HepG2 (cell line): ENCODE measurements around the gene BLOC1S4. TPM values are rescaled to one million over a fixed set of nuclear protein-coding genes. Genes with fewer than 3 reads are reported as not detected.

Experiments
- ATAC-seq: fragments of 200-7000 bp; cut with Tn5 transposase; 3 replicates; pipeline ENCODE4 v1.9.1; 2020; ENCODE audit warnings: mild to moderate bottlenecking, moderate library complexity
- BruUV-seq: library from RNA; stranded (reverse); fragments of 400-500 nt; replicated peaks from 2 replicates; lab custom pipeline; 2021; lab: Mats Ljungman, UMichigan
- CTCF ChIA-PET: fragments of 300-600 bp; formaldehyde crosslinking; extraction: SDS; loops from one replicate; lab custom pipeline; 2021; ENCODE audit warnings: low total read pairs, inconsistent platforms, low intra/inter-chr PET ratio; lab: Yijun Ruan, JAX
- POLR2A ChIA-PET: fragments of 350-600 bp; sonication (Branson Sonifier 250); formaldehyde crosslinking; loops from one replicate; lab custom pipeline; 2020; ENCODE audit warnings: antibody characterized with exemption, inconsistent platforms; lab: Yijun Ruan, JAX
- DNase-seq: peaks from one replicate; pipeline ENCODE4 v3.0.0-alpha.2; 2015; ENCODE audit warnings: low spot score
- FAIRE-seq: peaks from 3 replicates; lab custom pipeline; 2011; peaks lifted over from hg19 to GRCh38; lab: Jason Lieb, UNC
- H2AFZ ChIP-seq: one replicate; pipeline ENCODE4 v1.6.1; 2011; ENCODE audit warnings: low read length, inconsistent platforms
- H3K27ac ChIP-seq: fragments of 300-600 bp; 3 replicates; pipeline ENCODE4 v1.8.0; 2011; ENCODE audit warnings: mixed run types, mild to moderate bottlenecking, mixed read lengths, low read length, inconsistent platforms; ENCODE audit not compliant: insufficient read depth; ENCODE audit errors: extremely low read length
- H3K27me3 ChIP-seq, 2 experiments: fragments of 200-600 bp in 1 of 2; 2 replicates in 1 of 2; 3 replicates in 1 of 2; pipeline versions ENCODE4 v1.6.0 to v1.8.0; 2011; ENCODE audit warnings: low read length in 2 of 2, mild to moderate bottlenecking in 2 of 2, moderate library complexity in 2 of 2, inconsistent platforms in 1 of 2; ENCODE audit not compliant: insufficient read depth in 2 of 2, control insufficient read depth in 1 of 2
- H3K36me3 ChIP-seq, 2 experiments: fragments of 200-600 bp in 1 of 2; replicated peaks in 1 of 2; 2 replicates in 1 of 2; 3 replicates in 1 of 2; pipeline versions ENCODE4 v1.5.1 to v1.8.0; 2011; ENCODE audit warnings: low read length in 2 of 2, inconsistent platforms in 1 of 2; ENCODE audit not compliant: insufficient read depth in 2 of 2, control insufficient read depth in 1 of 2
- H3K4me1 ChIP-seq: 2 replicates; pipeline ENCODE4 v1.5.1; 2012; ENCODE audit warnings: low read length, inconsistent platforms; ENCODE audit not compliant: insufficient read depth
- H3K4me2 ChIP-seq: 2 replicates; pipeline ENCODE4 v1.6.0; 2011; ENCODE audit warnings: low read depth, low read length, inconsistent platforms
- H3K4me3 ChIP-seq, 3 experiments: fragments of 200-600 bp in 1 of 3; sonication (generic), shearing (Covaris generic) in 1 of 3; replicated peaks in 1 of 3; 2 replicates each; pipeline ENCODE4 v1.5.1; 2011 to 2016; ENCODE audit warnings: low read length in 3 of 3, inconsistent platforms in 2 of 3, low read depth in 2 of 3, mild to moderate bottlenecking in 2 of 3, control low read depth in 1 of 3, mixed read lengths in 1 of 3; ENCODE audit not compliant: insufficient read depth in 1 of 3
- H3K79me2 ChIP-seq: one replicate; pipeline ENCODE4 v1.6.1; 2011; ENCODE audit warnings: low read length, inconsistent platforms; ENCODE audit not compliant: insufficient read depth
- H3K9ac ChIP-seq: 2 replicates; pipeline ENCODE4 v1.6.0; 2011; ENCODE audit warnings: mild to moderate bottlenecking, low read depth, low read length, inconsistent platforms; ENCODE audit not compliant: insufficient read depth
- H3K9me3 ChIP-seq: 2 replicates; pipeline ENCODE4 v1.5.1; 2012; ENCODE audit warnings: mild to moderate bottlenecking, low read length
- H4K20me1 ChIP-seq: 2 replicates; pipeline ENCODE4 v1.6.0; 2011; ENCODE audit warnings: inconsistent platforms, mild to moderate bottlenecking, low read length, moderate library complexity; ENCODE audit not compliant: insufficient read depth
- BHLHE40 ChIP-seq: IDR thresholded peaks from 2 replicates; pipeline ENCODE4 v1.6.1; 2011; ENCODE audit warnings: low read length, improper control_type of control experiment
- FOXA1 ChIP-seq, 2 experiments: fragments of 450-650 bp in 1 of 2; sonication (generic) in 1 of 2; formaldehyde crosslinking in 1 of 2; IDR thresholded peaks; 2 replicates each; pipeline versions ENCODE4 v1.4.0 to v1.6.1; 2016 to 2020; ENCODE audit warnings: missing genetic modification reagents in 1 of 2
- FOXP1 ChIP-seq, 2 experiments: fragments of 450-650 bp in 1 of 2; IDR thresholded peaks; 2 replicates each; pipeline ENCODE4 v1.6.1; 2017 to 2018; ENCODE audit warnings: antibody characterized with exemption in 1 of 2
- GATAD2A ChIP-seq: IDR thresholded peaks from 2 replicates; pipeline ENCODE4 v1.6.1; 2016
- MXI1 ChIP-seq: IDR thresholded peaks from 3 replicates; pipeline ENCODE4 v1.6.1; 2012; ENCODE audit warnings: low read depth, low read length, inconsistent platforms, borderline replicate concordance
- NFE2L2 ChIP-seq: fragments of 150-350 bp; IDR thresholded peaks from 2 replicates; pipeline ENCODE4 v1.6.1; 2014; ENCODE audit warnings: low read length
- NRL ChIP-seq: sonication (generic); formaldehyde crosslinking; IDR thresholded peaks from 2 replicates; pipeline ENCODE4 v1.5.0; 2020; ENCODE audit warnings: missing genetic modification reagents, mild to moderate bottlenecking, moderate library complexity, borderline replicate concordance
- POLR2AphosphoS2 ChIP-seq: IDR thresholded peaks from 2 replicates; pipeline ENCODE4 v1.6.1; 2011; ENCODE audit warnings: low read depth, low read length, improper control_type of control experiment
- RARA ChIP-seq: IDR thresholded peaks from 2 replicates; pipeline ENCODE4 v1.6.1; 2016; ENCODE audit warnings: missing genetic modification reagents, missing compliant biosample characterization
- RELA ChIP-seq: sonication (generic); formaldehyde crosslinking; IDR thresholded peaks from 2 replicates; pipeline ENCODE4 v1.4.0; 2020; ENCODE audit warnings: missing genetic modification reagents
- RXRB ChIP-seq: IDR thresholded peaks from 2 replicates; pipeline ENCODE4 v1.6.1; 2016; ENCODE audit warnings: borderline replicate concordance, missing genetic modification reagents, missing compliant biosample characterization
- SAP130 ChIP-seq: IDR thresholded peaks from 2 replicates; pipeline ENCODE4 v1.6.1; 2016; ENCODE audit warnings: low read depth
- ZNF605 ChIP-seq: sonication (generic); formaldehyde crosslinking; IDR thresholded peaks from 2 replicates; pipeline ENCODE4 v1.8.0; 2022; ENCODE audit warnings: mild to moderate bottlenecking, missing genetic modification reagents
- WGBS: methylation state at CpG from one replicate; pipeline ENCODE4 v1.1.6; 2017; ENCODE audit warnings: low lambda C conversion rate; 5-methylcytosine and 5-hydroxymethylcytosine counted together
- in situ Hi-C: cut with HindIII; loops from 2 replicates; pipeline ENCODE4 v1.10.0; 2017; ENCODE audit warnings: low pct_unique_long_range_greater_than_20kb; ENCODE audit not compliant: extremely low pct_ligation_motif_present
- intact Hi-C: fragments of 100-400 bp; cut with micrococcal nuclease; formaldehyde crosslinking; loops from one replicate; pipeline ENCODE4 v1.10.0; 2022; ENCODE audit not compliant: unreplicated experiment
- polyA plus RNA-seq, 8 experiments: library from polyadenylated mRNA; depleted of rRNA in 3 of 8; stranded (reverse) in 7 of 8; unstranded in 1 of 8; fragments of >200 nt; fragmentation: Illumina TruSeq in 4 of 8; extraction: Trizol in 4 of 8; gene quantifications; 2 replicates each; pipeline versions ENCODE4 v1.2.1 to v1.2.3, GENCODE V29; 2011 to 2016; ENCODE audit warnings: low read depth in 4 of 8, missing spikeins in 1 of 8, mixed read lengths in 1 of 8; ENCODE audit not compliant: insufficient read depth in 1 of 8
- total RNA-seq, 5 experiments: library from RNA; depleted of rRNA; stranded (reverse); fragments of >200 nt; fragmentation: Illumina TruSeq; extraction: Trizol; gene quantifications; 2 replicates each; pipeline ENCODE4 v1.2.3, GENCODE V29; 2016; ENCODE audit warnings: low read depth in 1 of 5
- TF ChIP-seq, protein P1 (sequence below): sonication (generic); formaldehyde crosslinking; IDR thresholded peaks from 2 replicates; pipeline ENCODE4 v1.5.1; 2020; ENCODE audit warnings: mild to moderate bottlenecking, missing genetic modification reagents
- TF ChIP-seq, protein P2 (sequence below): sonication (generic); formaldehyde crosslinking; IDR thresholded peaks from 2 replicates; pipeline ENCODE4 v1.8.0; 2022; ENCODE audit warnings: mild to moderate bottlenecking, missing genetic modification reagents, moderate library complexity

BLOC1S4 gene
- total and polyA plus RNA-seq, 2 of the 13 experiments (the other 11 are each of a cell fraction or from before 2014, with no cell fraction given): 15.5 to 20.9 TPM

- in situ Hi-C loops (no loop called here), intact Hi-C loops (no loop called here)
- Histone ChIP-seq H3K27me3 (no peaks in the 10 kb centered on the region), H3K4me2 (no peak overlapping the region), H3K9ac (no peak overlapping the region), H3K79me2 (peaks cover 45% of the 10 kb centered on the region), H3K9me3 (0 out of 2 replicates have a peak, but pooled peaks cover 4% of the 10 kb centered on the region), H4K20me1 (0 out of 2 replicates have a peak, but pooled peaks cover 7% of the 10 kb centered on the region), H3K4me3 (no peak overlapping the region), H3K36me3 (peaks cover 3 to 8% of the 10 kb centered on the region in 2 experiments; a peak in 4 of 5 replicates), H3K4me1 (peaks cover 62% of the 10 kb centered on the region), H2AFZ (no peak overlapping the region), H3K27ac (no peak overlapping the region)
- TF ChIP-seq POLR2AphosphoS2: no peak
- TF ChIP-seq, protein P1, sequence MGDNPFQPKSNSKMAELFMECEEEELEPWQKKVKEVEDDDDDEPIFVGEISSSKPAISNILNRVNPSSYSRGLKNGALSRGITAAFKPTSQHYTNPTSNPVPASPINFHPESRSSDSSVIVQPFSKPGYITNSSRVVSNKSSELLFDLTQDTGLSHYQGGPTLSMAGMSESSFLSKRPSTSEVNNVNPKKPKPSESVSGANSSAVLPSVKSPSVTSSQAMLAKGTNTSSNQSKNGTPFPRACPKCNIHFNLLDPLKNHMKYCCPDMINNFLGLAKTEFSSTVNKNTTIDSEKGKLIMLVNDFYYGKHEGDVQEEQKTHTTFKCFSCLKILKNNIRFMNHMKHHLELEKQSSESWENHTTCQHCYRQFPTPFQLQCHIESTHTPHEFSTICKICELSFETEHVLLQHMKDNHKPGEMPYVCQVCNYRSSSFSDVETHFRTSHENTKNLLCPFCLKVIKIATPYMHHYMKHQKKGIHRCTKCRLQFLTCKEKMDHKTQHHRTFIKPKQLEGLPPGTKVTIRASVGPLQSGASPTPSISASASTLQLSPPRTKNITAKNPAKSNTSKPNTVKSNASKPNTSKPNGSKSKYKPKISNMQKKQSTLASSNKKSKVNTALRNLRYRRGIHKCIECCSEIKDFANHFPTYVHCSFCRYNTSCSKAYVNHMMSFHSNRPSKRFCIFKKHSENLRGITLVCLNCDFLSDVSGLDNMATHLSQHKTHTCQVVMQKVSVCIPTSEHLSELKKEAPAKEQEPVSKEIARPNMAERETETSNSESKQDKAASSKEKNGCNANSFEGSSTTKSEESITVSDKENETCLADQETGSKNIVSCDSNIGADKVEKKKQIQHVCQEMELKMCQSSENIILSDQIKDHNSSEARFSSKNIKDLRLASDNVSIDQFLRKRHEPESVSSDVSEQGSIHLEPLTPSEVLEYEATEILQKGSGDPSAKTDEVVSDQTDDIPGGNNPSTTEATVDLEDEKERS (CRISPR knock-in tag): 0 out of 2 replicates have a peak, but pooled peaks have one; percentile 18
- peak; percentile 96; the same call in 1 of the 2 replicates for TF ChIP-seq ZNF605 (CRISPR knock-in tag)
- ATAC-seq: no peak
- no TSS peak for BruUV-seq
- CTCF ChIA-PET: no interaction called here
- no peak for DNase-seq
- FAIRE-seq: no peak
- 0% methylated on average over 1 of the region's 1 CpG for WGBS
- POLR2A ChIA-PET: interaction anchor here (2.8 kb wide), 1 partner anchor 29 kb away, joined by 9 read pairs; a partner anchor contains a TSS
Measured at GRCh38 chr4:6702761-6703160, 13.2 kb upstream of the BLOC1S4 start.

DNA sequence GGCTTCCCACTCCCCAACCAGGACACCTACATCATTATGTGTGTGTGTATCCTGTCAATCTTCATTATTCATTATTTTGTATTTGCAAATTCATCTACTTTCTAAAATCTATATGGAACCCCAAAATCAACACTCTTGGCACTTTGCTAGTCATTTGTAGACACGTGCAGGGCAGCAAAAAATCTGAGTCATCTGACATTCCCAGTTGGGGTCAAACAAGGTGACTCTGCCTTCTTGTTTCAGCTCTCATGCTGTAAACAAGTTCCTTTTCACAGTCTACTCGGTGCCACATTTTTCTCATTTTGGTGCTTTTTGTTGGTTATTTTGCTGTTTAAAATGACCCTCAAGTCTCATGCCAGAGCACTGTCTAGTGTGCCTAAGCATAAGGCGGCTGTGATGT, 12.2 kb upstream of the BLOC1S4 start:
- FAIRE-seq (no peak), ATAC-seq (no peak), DNase-seq (peak; percentile 43)
- no TSS peak for BruUV-seq
- no peak overlapping the region for H3K9ac ChIP-seq
- ChIA-PET CTCF (no interaction called here), POLR2A (interaction anchor here (0.9 to 3.8 kb wide), 5 partner anchors 8 to 63 kb away, joined by 3 to 40 read pairs (median 9); partner anchors contain the start of genes BLOC1S4, MRFAP1 and S100P)
- peak overlapping the region; percentile 23 for H3K27ac ChIP-seq
- H3K27me3 ChIP-seq: no peaks in the 10 kb centered on the region; a peak in 1 of 5 replicates
- H3K4me3 ChIP-seq: no peak overlapping the region
- H4K20me1 ChIP-seq: peaks cover 12% of the 10 kb centered on the region; the same call in 1 of the 2 replicates
- peaks cover 3 to 8% of the 10 kb centered on the region in 2 experiments; a peak in 4 of 5 replicates for H3K36me3 ChIP-seq
- in situ Hi-C loops: no loop called here
- peaks cover 64% of the 10 kb centered on the region for H3K4me1 ChIP-seq
- no peak overlapping the region for H2AFZ ChIP-seq
- intact Hi-C loops: no loop called here
- H3K79me2 ChIP-seq: peaks cover 55% of the 10 kb centered on the region
- 0 out of 2 replicates have a peak, but pooled peaks cover 4% of the 10 kb centered on the region for H3K9me3 ChIP-seq
- 57% methylated on average over 3 of the region's 3 CpGs for WGBS
- H3K4me2 ChIP-seq: no peak overlapping the region
- TF ChIP-seq NRL (CRISPR knock-in tag) (no peak), BHLHE40 (peak; percentile 90), RXRB (peak; percentile 95), RELA (no peak), NFE2L2 (peak; percentile 15; the same call in 1 of the 2 replicates), GATAD2A (peak; percentile 11; the same call in 1 of the 2 replicates), FOXP1 (IDR thresholded peaks at IDR 0.05) (no peak), FOXP1 (CRISPR knock-in tag; IDR thresholded peaks at IDR 0.05) (peak; percentile 36; the same call in 1 of the 2 replicates), MXI1 (peak; percentile 33; the same call in 1 of the 3 replicates), RARA (peak; percentile 71; the same call in 1 of the 2 replicates), FOXA1 (IDR thresholded peaks at IDR 0.05) (no peak), FOXA1 (CRISPR knock-in tag; IDR thresholded peaks at IDR 0.05) (0 out of 2 replicates have a peak, but pooled peaks have one; percentile 17), SAP130 (CRISPR knock-in tag) (peak; percentile 61)
- TF ChIP-seq, protein P2, sequence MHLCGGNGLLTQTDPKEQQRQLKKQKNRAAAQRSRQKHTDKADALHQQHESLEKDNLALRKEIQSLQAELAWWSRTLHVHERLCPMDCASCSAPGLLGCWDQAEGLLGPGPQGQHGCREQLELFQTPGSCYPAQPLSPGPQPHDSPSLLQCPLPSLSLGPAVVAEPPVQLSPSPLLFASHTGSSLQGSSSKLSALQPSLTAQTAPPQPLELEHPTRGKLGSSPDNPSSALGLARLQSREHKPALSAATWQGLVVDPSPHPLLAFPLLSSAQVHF (CRISPR knock-in tag): no peak
